ENCODE results near the gene EDIL3. TPM values are rescaled to one million over a fixed set of nuclear protein-coding genes. Genes with fewer than 3 reads are reported as not detected.
A peak's percentile ranks its signal among the peaks of the same experiment; 100 is the strongest.

Gene EDIL3
- 73.0 and 109 TPM in 2 replicates for total RNA-seq (2014; rRNA removed; shearing (Covaris generic))

- peak; percentile 65 for DNase-seq (ENCODE audit: low read depth)
These were observed at the start of gene EDIL3 for GRCh38 chr5:84384604-84385575. TSS of gene EDIL3 (minus strand) at chr5:84384880. CDS start at chr5:84384374, 506 bp downstream.

- DNase-seq (ENCODE audit: low read depth), result peak; percentile 71
These were observed 48.8 kb upstream of the EDIL3 start for GRCh38 chr5:84433461-84433860.

- peak; percentile 85 for DNase-seq (ENCODE audit: low read depth)
These were observed 46.4 kb upstream of the EDIL3 start for GRCh38 chr5:84430863-84431663.

- DNase-seq (ENCODE audit: low read depth), result no peak
These were observed 45.4 kb upstream of the EDIL3 start for GRCh38 chr5:84430079-84430478.

- DNase-seq (ENCODE audit: low read depth), result no peak
These were observed 40.7 kb upstream of the EDIL3 start for GRCh38 chr5:84425365-84425881.

GRCh38 chr5:84419742-84420141, 35.1 kb upstream of the EDIL3 start:
- no peak for DNase-seq (ENCODE audit: low read depth)

GRCh38 chr5:84411832-84412605, 27.3 kb upstream of the EDIL3 start:
- DNase-seq (ENCODE audit: low read depth), result no peak

GRCh38 chr5:84406111-84406510, 21.4 kb upstream of the EDIL3 start:
- DNase-seq (ENCODE audit: low read depth), result no peak

GRCh38 chr5:84403773-84404172, 19.1 kb upstream of the EDIL3 start:
- peak; percentile 96 for DNase-seq (ENCODE audit: low read depth)

GRCh38 chr5:84397385-84397784, 12.7 kb upstream of the EDIL3 start:
- no peak for DNase-seq (ENCODE audit: low read depth)

- DNase-seq (ENCODE audit: low read depth), result peak; percentile 93
These were observed 9.3 kb upstream of the EDIL3 start for GRCh38 chr5:84393969-84394368.

GRCh38 chr5:84392836-84393235, 8.2 kb upstream of the EDIL3 start:
- DNase-seq (ENCODE audit: low read depth), result no peak

GRCh38 chr5:84385705-84386104, 1.0 kb upstream of the EDIL3 start:
- DNase-seq (ENCODE audit: low read depth), result no peak

GRCh38 chr5:84383816-84384603, 670 bp downstream of the EDIL3 start:
- peak; percentile 71 for DNase-seq (ENCODE audit: low read depth)

- no peak for DNase-seq (ENCODE audit: low read depth)
These were observed 1.3 kb downstream of the EDIL3 start for GRCh38 chr5:84383296-84383815.

GRCh38 chr5:84382363-84383295, 2.1 kb downstream of the EDIL3 start:
- peak; percentile 82 for DNase-seq (ENCODE audit: low read depth)

GRCh38 chr5:84381502-84382362, 2.9 kb downstream of the EDIL3 start:
- peak; percentile 47 for DNase-seq (ENCODE audit: low read depth)

- peak; percentile 34 for DNase-seq (ENCODE audit: low read depth)
These were observed 4.9 kb downstream of the EDIL3 start for GRCh38 chr5:84379749-84380148.
